Measurements from ENCODE around the gene ZNF302.
"Not testable (repeated sequence)": the region's sequence is repeated elsewhere in the genome, so short reads cannot be mapped to it uniquely, and the experiment has no call there.

Gene ZNF302

DNA sequence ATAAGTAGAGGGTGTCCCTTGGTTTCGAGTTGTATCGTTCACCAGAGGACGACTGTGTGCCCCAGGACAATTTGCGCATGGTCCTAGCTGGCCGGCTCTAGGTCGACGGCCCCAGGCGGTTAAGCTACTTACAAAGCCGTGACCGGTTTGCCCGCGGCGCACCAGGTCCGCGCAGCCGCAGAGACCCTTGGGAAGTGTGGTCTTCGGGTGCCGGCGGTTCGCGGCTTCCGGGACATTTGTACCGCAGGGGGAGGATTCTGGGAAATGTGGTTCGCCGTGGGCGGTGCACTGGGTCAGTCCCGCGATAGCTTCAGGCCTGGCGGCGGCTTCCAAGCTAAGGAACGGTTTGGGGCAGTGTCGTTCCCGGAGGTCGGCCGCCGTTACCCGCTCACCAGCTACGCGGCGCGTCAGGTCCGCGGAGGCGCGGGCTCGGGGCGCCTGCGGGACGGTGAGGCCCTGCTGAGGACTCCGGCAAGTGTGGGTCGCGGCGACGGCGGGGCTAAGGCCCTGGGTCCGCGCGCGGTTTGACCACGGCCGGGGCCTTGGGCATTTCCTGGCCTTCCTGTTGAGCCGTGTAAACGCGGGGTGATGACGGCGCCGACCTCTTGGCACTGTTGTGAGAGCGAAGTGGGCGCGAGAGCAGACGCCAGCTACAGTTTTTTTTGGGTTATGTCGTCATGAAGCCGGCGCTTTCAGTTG lies at the start of gene ZNF302:
Gene ZNF302, plus strand, starts transcription at position 293 of the 699 bp plus-strand sequence. CDS start 1,127 bp downstream, outside the sequence.
- DNase-seq (ENCODE audit: low spot score) = peak; percentile 96

DNA sequence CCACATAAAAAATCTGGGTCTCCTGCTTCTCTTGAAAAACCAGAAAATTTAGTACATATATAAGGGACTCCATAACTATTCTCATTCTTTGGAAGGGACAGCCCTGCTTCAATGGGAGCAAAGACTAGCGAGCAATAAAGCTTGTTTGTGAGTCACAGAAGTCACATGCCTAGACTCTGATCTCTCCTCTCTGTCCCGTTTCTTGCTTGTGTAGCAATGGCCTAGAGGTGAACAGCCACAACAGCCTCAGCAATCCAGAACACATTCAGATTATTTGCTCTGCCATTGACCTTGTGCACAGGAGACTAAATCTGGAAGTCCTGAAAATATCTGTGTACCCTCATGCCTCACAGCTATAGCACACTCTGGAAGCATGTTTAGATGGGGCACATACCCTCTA lies 43.7 kb upstream of the ZNF302 start:
- peak; percentile 13 for DNase-seq (ENCODE audit: low spot score)

DNA sequence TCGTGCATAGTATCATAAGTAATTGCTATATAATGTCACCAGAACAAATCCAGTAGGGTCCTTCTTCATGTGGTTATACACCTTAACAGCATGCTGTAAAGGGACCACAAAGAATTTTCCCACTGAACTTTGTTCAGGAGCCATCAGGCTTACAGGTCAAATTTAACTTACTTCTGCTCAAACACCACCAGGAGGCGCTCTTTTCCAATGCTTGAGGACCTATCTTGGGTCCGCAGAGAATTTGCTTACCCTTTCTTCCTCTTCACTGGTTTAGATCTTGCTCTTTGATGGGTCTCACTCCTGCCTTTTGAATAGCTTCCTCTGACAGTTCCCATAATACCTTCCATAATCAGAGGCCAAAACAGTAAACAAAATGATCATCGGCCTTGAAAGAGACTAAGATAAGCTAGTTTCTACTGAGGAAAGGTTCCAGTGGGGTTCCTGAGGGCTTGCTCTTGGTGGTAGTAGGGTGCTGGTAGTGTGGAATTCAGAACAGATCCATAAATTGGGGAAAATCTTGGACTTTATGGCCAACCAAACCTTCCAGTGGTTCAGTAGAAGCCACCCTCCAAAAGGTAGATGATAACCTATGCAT lies 37.9 kb upstream of the ZNF302 start:
- peak; percentile 56 for DNase-seq (ENCODE audit: low spot score)

DNA sequence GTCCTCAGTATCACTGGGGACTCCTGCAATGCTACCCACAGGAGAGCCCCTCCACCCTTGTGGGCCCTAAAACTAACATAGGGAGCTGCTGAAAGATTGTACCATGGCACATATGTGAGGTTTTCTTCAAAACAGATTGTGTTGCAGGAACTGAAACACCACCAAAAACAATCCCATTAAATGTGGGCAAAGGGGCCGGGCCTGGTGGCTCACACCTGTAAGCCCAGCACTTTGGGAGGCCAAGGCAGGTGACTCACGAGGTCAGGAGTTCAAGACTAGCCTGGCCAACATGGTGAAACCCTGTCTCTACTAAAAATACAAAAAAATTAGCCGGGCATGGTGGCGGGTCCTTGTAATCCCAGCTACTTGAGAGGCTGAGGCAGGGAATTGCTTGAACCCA lies 35.2 kb upstream of the ZNF302 start:
- no peak for DNase-seq (ENCODE audit: low spot score)

DNA sequence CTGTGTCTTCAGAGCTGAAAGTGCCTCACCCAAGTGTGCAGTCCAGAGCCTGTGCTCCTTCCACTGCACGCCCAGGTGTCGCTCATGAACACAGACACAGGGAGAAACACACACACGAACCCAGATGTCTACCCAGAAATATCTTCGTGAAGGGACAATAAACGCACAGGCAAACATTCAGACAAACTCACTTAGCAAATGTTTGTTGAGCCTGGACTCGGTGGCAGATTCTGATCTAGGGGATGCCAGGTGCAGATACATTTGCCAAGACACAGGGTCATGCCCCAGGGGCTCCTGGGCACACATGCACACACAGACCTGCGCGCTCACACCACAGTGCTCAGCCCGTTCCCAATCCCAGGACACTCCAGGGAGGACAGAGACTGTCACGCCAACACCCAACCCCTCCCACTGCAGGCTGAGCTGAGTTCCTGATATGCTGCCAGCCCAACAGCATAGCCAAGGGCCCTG lies 32.5 kb upstream of the ZNF302 start:
- DNase-seq (ENCODE audit: low spot score) = no peak

DNA sequence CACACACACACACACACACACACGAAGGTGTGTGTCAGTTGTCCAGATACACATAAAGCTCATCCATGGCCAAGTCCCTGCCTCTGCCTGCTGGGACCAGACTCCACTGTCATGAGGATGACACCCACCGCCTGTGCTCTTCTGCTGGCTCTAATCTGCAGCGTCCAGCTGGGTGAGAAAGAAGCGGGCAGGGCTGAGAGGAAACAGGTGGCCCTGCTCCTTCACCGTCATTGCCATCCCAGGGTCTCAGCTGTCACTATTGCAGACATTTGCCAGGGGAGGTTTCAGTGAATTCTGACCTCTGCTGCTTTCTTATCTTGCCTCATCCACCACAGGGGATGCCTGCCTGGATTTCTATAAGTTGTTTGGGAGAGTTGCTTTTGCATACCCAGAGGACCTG lies 31.9 kb upstream of the ZNF302 start:
- DNase-seq (ENCODE audit: low spot score) = no peak

DNA sequence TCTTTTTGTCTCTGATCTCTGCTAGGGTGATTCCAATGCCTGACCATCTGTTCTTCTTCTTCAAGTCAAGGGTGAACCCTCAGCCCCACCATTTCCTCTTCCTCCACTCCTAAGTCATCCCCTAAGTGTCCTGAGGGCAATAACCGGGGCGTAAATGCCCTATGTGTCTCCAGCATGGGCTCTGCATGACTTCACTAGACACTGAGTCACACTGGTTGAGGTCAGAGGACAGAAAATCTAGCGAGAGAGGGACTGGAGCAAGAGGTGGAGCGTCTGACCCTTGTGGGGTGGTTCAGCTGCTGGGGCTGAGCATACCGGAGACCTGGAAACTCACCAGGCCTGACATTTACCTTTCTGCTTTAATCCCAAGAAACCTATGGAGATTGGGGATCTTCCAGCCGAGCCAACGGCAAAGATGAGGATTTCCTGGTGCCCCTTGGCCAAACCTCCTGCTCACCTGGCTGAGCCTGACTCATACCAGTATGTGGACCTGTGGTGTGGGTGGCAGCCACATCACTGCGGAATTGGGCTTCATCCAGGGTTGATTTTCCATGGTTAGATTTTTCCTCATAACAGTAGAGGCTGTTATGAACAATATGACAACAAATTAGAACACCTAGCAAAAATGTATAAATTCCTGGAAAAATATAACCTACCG lies 27.5 kb upstream of the ZNF302 start:
- no peak for DNase-seq (ENCODE audit: low spot score)

DNA sequence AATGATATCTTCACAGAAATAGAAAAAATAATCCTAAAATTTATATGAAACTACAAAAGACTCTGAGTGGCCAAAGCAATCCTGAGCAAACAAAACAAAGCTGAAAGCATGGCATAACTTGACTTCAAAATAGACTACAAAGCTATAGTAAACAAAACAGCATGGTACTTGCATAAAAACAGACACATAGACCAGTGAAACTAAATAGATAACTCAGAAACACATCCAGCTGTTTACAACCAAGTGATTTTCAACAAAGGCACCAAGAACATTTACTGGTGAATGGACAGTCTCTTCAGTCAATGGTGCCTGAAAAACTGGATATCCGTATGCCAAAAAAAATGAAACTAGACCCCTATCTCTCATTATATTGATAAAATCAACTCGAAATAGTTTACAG lies 25.7 kb upstream of the ZNF302 start:
- no peak for DNase-seq (ENCODE audit: low spot score)

DNA sequence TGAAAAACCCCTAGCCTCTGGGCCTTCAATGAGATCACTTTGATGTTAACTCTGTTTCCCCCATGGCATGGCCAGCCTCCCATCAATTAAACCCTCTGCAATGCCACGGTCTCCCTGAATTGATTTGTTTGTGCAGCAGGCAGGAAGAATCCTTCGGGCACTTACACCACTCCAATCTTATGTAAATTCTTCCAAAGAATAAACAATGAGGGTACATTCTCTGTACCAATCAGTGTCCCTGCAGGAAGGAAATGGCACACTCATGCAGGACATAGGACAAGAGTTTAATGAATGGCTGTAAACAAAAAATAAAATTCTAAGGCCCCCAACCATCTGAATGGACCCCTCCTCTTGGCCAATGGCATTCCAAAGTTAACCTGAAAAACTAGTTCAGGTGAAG lies 22.7 kb upstream of the ZNF302 start:
- DNase-seq (ENCODE audit: low spot score) = no peak

DNA sequence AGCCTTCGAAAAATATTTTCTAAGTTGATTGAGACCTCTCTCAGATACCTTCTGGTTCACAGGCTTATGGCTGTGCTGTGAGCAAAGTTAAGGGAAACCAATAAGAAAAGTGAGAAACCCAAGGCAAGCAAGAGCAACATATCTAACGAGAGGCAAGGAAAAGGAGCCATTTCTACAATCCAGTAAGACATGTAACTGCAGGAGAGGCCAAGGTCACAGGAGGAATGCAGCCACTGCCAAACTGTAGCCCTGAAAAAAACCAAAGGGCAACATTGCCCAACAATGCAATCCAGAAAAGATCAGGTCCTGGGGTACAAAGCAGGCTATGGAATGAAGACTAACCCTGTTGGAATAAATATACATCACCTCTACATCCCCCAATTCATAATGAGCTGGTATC lies 21.8 kb upstream of the ZNF302 start:
- DNase-seq (ENCODE audit: low spot score) = no peak

DNA sequence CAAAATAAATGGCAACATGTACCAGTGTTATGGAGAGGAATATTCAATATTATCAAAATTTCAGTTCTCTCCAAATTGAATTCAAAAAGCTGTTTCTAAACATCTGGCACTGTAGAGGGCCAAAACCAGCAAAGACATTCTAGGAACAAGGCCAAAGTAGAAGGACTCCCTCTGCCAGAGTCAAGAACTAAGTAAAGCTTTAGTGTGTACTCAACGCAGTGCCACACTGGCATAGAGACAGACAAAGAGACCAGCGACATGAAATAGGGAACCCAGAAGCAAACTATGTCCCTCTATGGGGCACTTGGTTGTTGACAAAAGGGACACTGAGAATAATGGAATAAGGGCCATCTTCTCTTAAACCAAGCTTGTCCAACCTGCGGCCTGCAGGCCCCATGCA lies 16.1 kb upstream of the ZNF302 start:
- no peak for DNase-seq (ENCODE audit: low spot score)

DNA sequence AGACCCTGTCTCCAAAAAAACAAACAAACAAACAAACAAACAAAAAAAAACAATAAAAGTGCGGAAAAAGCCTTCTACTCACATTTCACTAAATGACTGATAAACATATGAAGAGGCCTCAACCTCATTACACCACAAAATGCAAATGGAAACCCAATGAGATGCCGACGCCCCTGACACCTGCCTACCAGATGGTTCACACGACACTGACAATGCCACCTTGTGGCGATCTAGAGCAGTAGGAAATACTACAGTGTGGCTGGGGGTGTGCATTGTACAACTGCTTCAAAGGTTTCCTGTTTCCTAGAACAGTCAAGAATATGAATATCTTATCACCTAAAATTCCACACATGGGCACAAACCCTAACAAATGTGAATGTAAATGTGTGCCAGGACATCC lies 14.6 kb upstream of the ZNF302 start:
- peak; percentile 64 for DNase-seq (ENCODE audit: low spot score)

DNA sequence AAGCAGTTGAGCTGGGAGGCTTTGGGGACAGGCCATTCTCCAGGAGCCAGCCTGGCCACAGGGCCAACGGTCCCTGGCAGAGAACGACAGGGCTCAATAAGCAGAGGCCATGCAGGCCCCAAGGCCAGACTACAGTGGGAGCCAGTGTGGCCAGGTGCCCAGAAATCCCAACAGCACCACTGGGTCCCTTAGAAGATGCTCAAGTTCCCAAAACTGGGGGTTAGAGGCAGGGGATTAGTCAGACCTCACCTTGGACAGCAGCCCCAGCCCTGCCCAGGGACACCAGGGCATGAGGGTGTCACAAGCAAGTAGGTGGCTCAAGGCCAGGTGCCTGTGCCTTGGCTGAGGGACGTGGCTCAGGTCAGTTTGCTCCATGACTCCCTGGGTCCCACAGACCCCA lies 13.3 kb upstream of the ZNF302 start:
- no peak for DNase-seq (ENCODE audit: low spot score)

DNA sequence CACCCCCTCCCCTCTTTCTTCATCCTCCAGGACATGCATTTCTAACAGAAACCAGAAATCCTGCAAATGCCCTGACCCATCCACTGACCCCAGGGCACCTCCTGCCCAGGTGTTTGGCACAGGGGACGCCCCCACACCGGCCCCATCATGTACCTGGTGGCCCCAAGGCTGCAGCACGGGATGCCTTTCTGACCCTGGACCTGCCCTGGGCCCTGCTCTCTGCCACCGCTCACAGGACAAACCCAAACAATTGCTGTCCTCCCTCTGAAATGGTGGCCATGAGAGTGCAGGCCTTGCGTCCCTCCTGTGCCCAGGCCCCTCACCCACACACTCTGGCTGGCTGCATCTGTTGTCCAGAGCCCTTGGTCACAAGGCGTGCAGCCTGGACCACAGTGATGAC lies 12.6 kb upstream of the ZNF302 start:
- DNase-seq (ENCODE audit: low spot score) = no peak

DNA sequence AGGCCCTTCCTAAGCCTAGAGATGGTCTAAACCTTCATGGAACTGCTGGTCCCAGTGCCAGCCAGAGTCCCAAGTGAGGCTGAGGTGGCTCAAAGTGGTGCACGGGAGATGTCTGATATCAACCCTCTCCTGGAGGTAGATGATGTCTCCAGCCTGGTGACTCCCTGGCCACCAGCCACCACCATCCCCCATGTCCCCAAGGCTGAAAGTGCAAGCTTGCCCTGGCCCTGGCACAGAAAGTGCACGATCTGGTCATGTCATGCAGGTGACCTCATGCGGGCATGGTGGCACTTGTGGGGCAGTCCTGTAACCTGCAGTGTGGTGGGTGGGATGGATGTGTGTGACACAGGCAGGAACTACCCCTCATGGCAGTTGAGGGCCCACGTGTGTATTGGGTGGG lies 12.2 kb upstream of the ZNF302 start:
- not testable (repeated sequence) for DNase-seq (ENCODE audit: low spot score)

DNA sequence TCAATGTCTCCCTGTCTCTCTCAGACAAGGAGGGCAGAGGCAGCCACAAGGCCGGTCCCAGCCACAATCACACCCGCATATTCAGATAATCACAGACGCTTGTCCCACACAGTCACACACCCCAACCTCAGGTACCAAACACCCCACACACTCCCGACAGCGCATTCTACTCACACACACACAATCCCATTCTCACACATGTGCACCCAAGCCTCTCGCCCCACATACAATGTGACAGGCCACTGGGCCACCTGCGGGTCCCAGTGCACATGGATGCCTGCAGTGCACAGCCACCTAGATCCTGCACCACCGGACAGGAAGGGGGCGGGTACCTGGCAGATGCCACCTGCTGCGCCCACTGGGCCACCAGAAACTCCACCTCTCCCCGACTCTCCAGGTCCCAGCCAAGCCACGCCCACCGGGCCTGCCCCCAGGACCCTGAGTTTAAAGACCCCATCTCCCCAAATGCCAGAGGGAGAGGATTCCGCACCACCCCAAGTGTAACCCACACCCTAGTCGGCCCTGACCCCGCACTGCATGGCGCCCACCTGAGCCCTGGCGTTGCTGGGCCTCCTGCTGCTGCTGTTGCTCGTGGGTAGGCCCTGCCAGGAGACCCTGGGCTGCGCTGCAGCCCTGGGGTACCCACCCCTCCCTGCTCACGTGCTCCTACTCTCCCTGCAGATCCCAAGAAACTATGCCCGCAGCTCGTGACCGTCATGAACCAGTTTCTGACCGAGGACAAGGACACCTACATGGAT lies 11.1 kb upstream of the ZNF302 start:
- no peak for DNase-seq (ENCODE audit: low spot score)

DNA sequence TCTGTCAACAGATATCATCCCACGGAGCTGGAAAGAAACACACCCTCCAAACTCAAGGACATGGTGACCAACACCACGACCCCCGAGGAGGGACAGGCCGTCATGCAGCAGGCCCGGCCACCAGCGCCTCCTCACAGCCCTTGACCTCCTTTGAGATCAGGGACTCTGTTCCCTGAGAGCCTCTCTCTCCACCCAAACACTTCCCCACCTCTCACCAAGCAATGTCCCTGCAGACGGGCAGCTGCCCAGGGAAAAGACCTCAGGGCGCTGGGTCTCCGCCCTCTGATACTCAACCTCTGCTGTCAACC lies 10.6 kb upstream of the ZNF302 start:
- no peak for DNase-seq (ENCODE audit: low spot score)

DNA sequence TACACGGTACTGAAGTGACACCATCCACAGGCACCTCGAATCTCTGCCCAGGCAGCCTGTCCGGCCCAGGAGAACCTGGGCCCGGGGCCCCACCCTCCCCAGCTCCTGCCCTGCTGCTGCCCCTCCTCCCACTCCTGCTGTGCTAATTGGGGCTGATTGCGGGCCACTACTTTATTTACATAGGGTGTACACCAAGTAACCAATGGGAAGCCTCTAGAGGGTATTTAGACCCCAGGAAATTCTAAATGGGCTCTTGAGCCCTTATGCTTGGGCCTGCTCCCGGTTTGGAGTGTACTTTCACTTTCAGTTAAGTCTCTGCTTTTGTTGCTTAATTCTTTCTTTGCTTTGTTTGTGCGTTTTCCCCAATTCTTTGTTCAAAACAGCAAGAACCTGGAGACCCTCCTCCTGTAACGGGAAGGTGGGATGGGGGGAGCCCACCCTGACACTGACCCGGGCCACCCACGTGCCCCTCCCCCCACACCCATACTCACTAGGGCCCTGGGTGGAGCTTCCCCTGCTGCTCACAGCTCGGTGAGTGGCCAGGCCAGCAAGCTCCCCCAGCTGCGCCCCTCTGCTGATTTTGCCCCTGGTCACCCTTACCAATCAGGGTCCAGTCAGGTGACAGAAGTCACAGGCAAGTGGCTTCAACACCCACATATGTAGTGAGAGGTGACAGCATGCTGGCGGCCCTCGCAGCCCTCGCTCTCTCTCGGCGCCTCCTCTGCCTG lies 10.0 kb upstream of the ZNF302 start:
- DNase-seq (ENCODE audit: low spot score) = no peak

DNA sequence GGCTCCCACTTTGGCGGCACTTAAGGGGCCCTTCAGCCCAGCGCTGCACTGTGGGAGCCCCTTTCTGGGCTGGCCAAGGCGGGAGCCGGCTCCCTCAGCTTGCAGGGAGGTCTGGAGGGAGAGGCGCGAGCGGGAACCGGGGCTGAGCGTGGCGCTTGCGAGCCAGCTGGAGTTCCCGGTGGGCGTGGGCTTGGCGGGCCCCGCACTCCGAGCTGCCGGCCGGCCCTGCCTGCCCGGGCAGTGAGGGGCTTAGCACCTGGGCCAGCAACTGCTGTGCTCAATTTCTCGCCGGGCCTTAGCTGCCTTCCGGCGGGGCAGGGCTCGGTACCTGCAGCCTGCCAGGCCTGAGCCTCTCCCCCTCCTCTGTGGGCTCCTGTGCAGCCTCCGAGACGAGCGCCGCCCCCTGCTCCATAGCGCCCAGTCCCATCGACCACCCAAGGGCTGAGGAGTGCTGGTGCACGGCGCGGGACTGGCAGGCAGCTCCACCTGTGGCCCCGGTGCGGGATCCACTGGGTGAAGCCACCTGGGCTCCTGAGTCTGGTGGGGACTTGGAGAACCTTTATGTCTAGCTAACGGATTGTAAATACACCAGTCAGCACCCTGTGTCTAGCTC lies 9.3 kb upstream of the ZNF302 start:
- DNase-seq (ENCODE audit: low spot score) = not testable (repeated sequence)

DNA sequence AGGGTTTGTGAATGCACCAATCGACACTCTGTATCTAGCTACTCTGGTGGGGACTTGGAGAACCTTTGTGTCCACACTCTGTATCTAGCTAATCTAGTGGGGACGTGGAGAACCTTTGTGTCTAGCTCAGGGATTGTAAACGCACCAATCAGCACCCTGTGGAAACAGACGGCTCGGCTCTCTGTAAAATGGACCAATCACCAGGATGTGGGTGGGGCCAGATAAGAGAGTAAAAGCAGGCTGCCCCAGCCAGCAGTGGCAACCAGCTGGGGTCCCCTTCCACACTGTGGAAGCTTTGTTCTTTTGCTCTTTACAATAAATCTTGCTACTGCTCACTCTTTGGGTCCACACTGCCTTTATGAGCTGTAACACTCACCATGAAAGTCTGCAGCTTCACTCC lies 8.8 kb upstream of the ZNF302 start:
- not testable (repeated sequence) for DNase-seq (ENCODE audit: low spot score)

DNA sequence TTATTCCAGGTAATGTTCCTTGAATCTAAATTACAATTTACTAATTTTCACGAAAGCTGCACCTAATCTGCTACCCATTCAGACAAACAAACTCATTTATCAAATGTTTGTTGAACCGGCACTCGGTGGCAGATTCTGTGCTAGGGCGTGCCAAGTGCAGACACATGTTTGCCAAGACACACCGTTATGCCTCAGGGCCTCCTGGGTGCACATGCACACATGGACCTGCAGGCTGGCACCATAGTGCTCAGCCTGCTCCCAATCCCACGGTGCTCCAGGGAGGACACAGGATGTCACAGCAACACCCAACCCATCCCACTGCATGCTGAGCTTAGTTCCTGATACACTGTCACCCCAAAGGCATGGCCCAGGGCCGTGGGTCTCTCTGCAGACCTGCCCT lies 8.2 kb upstream of the ZNF302 start:
- no peak for DNase-seq (ENCODE audit: low spot score)

DNA sequence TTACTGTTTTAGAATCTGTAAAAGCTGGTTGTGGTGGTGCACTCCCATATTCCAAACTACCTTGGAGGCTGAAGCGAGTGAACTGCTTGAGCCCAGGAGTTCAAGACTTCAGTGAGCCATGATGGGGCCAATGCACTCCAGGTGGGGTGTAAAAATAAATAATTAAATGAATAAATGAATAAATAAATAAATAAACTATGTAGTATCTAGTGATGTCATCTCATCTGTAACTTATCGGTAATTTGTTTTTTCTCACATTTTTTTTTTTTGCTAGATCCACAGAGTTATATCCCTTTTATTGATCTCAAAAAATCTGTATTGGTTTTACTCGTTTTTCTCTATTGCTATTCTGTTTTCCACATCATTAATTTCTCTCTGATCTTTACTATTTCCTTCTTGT lies 5.5 kb upstream of the ZNF302 start:
- no peak for DNase-seq (ENCODE audit: low spot score)

Data from RKO (cell line).